ENCODE measurements around the gene RNF151. TPM values are rescaled to one million over a fixed set of nuclear protein-coding genes. Genes with fewer than 3 reads are reported as not detected.
"Not testable (repeated sequence)": the region's sequence is repeated elsewhere in the genome, so short reads cannot be mapped to it uniquely, and the experiment has no call there.

Gene RNF151
- total RNA-seq, 1 donor from 2014 or later = not detected

- Histone ChIP-seq H3K4me3 (ENCODE audit: low read length in 3 of 3) (no peak overlapping the region), H3K9ac (ENCODE audit: low read depth in 1 of 3, low read length in 3 of 3) (peak overlapping the region; percentile 10 to 73 (median 45)), H3K36me3 (ENCODE audit: control insufficient read depth in 3 of 3, insufficient read depth in 3 of 3, low read length in 3 of 3) (peaks cover 12 to 13% (median 13%) of the 10 kb centered on the region in 3 donors), H3K27me3 (ENCODE audit: control insufficient read depth in 3 of 3, insufficient read depth in 3 of 3, low read length in 3 of 3) (no peaks in the 10 kb centered on the region), H3K27ac (ENCODE audit: low read depth, low read length) (peak overlapping the region; percentile 97), H3K9me3 (ENCODE audit: control insufficient read depth in 3 of 3, low read length in 3 of 3) (no peaks in the 10 kb centered on the region), H3K4me1 (ENCODE audit: control insufficient read depth in 3 of 3, insufficient read depth in 3 of 3, low read length in 3 of 3) (peaks cover 65 to 82% (median 79%) of the 10 kb centered on the region in 3 donors)
These were observed 20.9 kb upstream of the RNF151 start for GRCh38 chr16:1945559-1946391.

DNA sequence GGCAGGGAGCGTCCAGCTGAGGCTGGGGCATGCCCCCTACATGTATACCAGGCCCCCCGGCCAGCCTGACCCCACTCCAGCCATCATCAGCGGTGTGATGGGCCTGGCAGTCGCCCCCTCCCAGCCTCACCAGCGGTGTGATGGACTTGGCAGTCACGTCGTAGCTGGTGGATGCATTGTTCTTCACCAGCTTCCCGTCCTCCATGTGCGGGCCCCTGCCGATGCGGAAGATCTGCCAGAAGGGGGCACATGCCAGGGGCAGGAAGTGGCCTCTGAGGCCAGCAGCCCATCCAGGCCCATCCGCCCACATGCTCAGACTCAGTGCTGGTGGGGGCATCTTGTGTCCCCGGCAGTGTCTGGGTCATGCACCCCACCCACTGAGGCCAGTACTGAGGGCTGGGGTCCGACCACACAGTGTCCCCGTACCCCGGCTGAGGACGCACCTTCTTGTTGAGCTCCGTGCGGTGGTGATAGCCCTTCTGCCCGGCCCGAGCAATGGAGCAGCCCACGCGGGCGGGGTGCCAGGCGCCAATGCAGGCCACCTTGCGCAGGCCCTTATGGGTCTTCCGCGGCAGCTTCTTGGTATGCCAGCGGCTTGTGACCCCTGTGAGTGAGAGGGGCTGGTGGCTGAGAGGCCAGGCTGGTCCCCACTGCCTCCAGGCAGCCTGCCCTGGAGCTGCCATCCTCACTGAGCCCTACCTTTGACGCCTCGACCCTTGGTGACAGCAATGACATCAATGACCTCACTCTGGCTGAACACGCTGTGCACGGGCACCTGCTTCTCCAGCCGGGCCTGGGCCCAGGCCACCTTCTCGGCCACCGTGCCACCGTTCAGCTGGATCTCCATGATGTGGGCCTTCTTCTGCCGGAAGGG is 19.9 kb upstream of the RNF151 start:
- peak overlapping the region; percentile 97 for H3K27ac ChIP-seq (ENCODE audit: low read depth, low read length)
- peak overlapping the region in 2 of 3 donors; percentile 22 to 73 for H3K9ac ChIP-seq (ENCODE audit: low read depth in 1 of 3, low read length in 3 of 3)
- no peaks in the 10 kb centered on the region for H3K27me3 ChIP-seq (ENCODE audit: control insufficient read depth in 3 of 3, insufficient read depth in 3 of 3, low read length in 3 of 3)
- peaks cover 10 to 13% (median 11%) of the 10 kb centered on the region in 3 donors for H3K36me3 ChIP-seq (ENCODE audit: control insufficient read depth in 3 of 3, insufficient read depth in 3 of 3, low read length in 3 of 3)
- peaks cover 61 to 79% (median 76%) of the 10 kb centered on the region in 3 donors for H3K4me1 ChIP-seq (ENCODE audit: control insufficient read depth in 3 of 3, insufficient read depth in 3 of 3, low read length in 3 of 3)
- H3K9me3 ChIP-seq (ENCODE audit: control insufficient read depth in 3 of 3, low read length in 3 of 3) = no peaks in the 10 kb centered on the region
- peak overlapping the region in 2 of 3 donors; percentile 29 to 36 for H3K4me3 ChIP-seq (ENCODE audit: low read length in 3 of 3)

- H3K27ac ChIP-seq (ENCODE audit: low read depth, low read length) = peak overlapping the region; percentile 40
- H3K9ac ChIP-seq (ENCODE audit: low read depth in 1 of 3, low read length in 3 of 3) = peak overlapping the region in 2 of 3 donors; percentile 22 to 73
- H3K27me3 ChIP-seq (ENCODE audit: control insufficient read depth in 3 of 3, insufficient read depth in 3 of 3, low read length in 3 of 3) = no peaks in the 10 kb centered on the region
- peaks cover 55 to 76% (median 71%) of the 10 kb centered on the region in 3 donors for H3K4me1 ChIP-seq (ENCODE audit: control insufficient read depth in 3 of 3, insufficient read depth in 3 of 3, low read length in 3 of 3)
- peak overlapping the region in 2 of 3 donors; percentile 29 to 36 for H3K4me3 ChIP-seq (ENCODE audit: low read length in 3 of 3)
- peaks cover 10 to 15% (median 11%) of the 10 kb centered on the region in 3 donors for H3K36me3 ChIP-seq (ENCODE audit: control insufficient read depth in 3 of 3, insufficient read depth in 3 of 3, low read length in 3 of 3)
- H3K9me3 ChIP-seq (ENCODE audit: control insufficient read depth in 3 of 3, low read length in 3 of 3) = no peaks in the 10 kb centered on the region
These were observed 19.3 kb upstream of the RNF151 start for GRCh38 chr16:1947369-1947670.

- Histone ChIP-seq H3K27me3 (ENCODE audit: control insufficient read depth in 3 of 3, insufficient read depth in 3 of 3, low read length in 3 of 3) (no peaks in the 10 kb centered on the region), H3K4me3 (ENCODE audit: low read length in 3 of 3) (no peak overlapping the region), H3K36me3 (ENCODE audit: control insufficient read depth in 3 of 3, insufficient read depth in 3 of 3, low read length in 3 of 3) (peaks cover 15 to 17% (median 15%) of the 10 kb centered on the region in 3 donors), H3K9ac (ENCODE audit: low read depth in 1 of 3, low read length in 3 of 3) (peak overlapping the region in 1 of 3 donors; percentile 83), H3K9me3 (ENCODE audit: control insufficient read depth in 3 of 3, low read length in 3 of 3) (no peaks in the 10 kb centered on the region), H3K4me1 (ENCODE audit: control insufficient read depth in 3 of 3, insufficient read depth in 3 of 3, low read length in 3 of 3) (peaks cover 54 to 76% (median 63%) of the 10 kb centered on the region in 3 donors), H3K27ac (ENCODE audit: low read depth, low read length) (peak overlapping the region; percentile 93)
These were observed 17.1 kb upstream of the RNF151 start for GRCh38 chr16:1949507-1949906.

GRCh38 chr16:1950047-1950446 is 16.6 kb upstream of the RNF151 start:
- Histone ChIP-seq H3K27me3 (ENCODE audit: control insufficient read depth in 3 of 3, insufficient read depth in 3 of 3, low read length in 3 of 3) (no peaks in the 10 kb centered on the region), H3K27ac (ENCODE audit: low read depth, low read length) (peak overlapping the region; percentile 93), H3K9ac (ENCODE audit: low read depth in 1 of 3, low read length in 3 of 3) (peak overlapping the region; percentile 23 to 83 (median 61)), H3K4me1 (ENCODE audit: control insufficient read depth in 3 of 3, insufficient read depth in 3 of 3, low read length in 3 of 3) (peaks cover 53 to 76% (median 62%) of the 10 kb centered on the region in 3 donors), H3K9me3 (ENCODE audit: control insufficient read depth in 3 of 3, low read length in 3 of 3) (no peaks in the 10 kb centered on the region), H3K36me3 (ENCODE audit: control insufficient read depth in 3 of 3, insufficient read depth in 3 of 3, low read length in 3 of 3) (peaks cover 15 to 16% (median 15%) of the 10 kb centered on the region in 3 donors), H3K4me3 (ENCODE audit: low read length in 3 of 3) (peak overlapping the region in 2 of 3 donors; percentile 22 to 31)

DNA sequence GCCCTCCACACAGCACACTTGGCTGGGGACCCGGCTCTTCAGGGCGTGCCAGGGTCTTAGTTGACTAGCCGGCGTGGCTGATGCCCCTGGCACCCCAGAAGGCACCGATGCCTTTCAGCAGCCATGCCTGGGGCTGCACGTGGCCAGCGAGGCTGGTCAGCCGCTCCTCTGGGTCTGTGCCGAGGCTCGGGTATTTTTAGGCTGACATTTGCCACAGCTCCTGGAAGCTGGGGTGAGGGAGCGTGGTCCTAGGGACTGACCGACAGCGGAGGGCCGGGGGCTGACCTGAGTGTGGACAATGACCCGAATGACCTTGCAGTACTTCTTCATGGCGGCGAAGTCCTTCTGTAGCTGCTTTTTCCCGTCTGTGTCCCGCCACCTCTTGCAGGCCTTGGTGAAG is 16.1 kb upstream of the RNF151 start:
- H3K9me3 ChIP-seq (ENCODE audit: control insufficient read depth in 3 of 3, low read length in 3 of 3) = no peaks in the 10 kb centered on the region
- peak overlapping the region; percentile 59 to 83 (median 65) for H3K9ac ChIP-seq (ENCODE audit: low read depth in 1 of 3, low read length in 3 of 3)
- peak overlapping the region; percentile 44 to 54 (median 48) for H3K4me3 ChIP-seq (ENCODE audit: low read length in 3 of 3)
- peak overlapping the region; percentile 93 for H3K27ac ChIP-seq (ENCODE audit: low read depth, low read length)
- peaks cover 12 to 15% (median 13%) of the 10 kb centered on the region in 3 donors for H3K36me3 ChIP-seq (ENCODE audit: control insufficient read depth in 3 of 3, insufficient read depth in 3 of 3, low read length in 3 of 3)
- no peaks in the 10 kb centered on the region for H3K27me3 ChIP-seq (ENCODE audit: control insufficient read depth in 3 of 3, insufficient read depth in 3 of 3, low read length in 3 of 3)
- H3K4me1 ChIP-seq (ENCODE audit: control insufficient read depth in 3 of 3, insufficient read depth in 3 of 3, low read length in 3 of 3) = peaks cover 49 to 71% (median 59%) of the 10 kb centered on the region in 3 donors

DNA sequence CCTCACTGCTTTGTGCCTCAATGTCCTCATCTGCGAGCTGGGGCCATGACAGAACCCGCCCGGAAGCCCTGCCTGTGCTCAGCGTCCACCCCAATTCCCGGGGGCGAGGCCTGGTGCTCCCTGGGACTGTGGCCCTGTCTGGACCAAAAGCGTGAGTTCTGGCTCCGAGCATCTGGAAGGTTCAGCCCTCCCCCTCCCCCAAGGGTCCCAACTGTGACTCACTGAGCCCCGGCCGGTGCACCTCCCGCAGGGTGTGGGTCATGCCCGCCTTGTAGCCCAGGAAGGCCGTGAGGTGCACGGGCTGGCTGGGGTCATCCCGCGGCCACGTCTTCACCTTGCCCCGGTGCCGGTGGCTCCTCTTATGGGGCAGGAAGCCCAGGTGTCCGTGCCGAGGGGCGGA is 12.9 kb upstream of the RNF151 start:
- H3K27ac ChIP-seq (ENCODE audit: low read depth, low read length) = peak overlapping the region; percentile 97
- H3K27me3 ChIP-seq (ENCODE audit: control insufficient read depth in 3 of 3, insufficient read depth in 3 of 3, low read length in 3 of 3) = no peaks in the 10 kb centered on the region
- H3K9ac ChIP-seq (ENCODE audit: low read depth in 1 of 3, low read length in 3 of 3) = peak overlapping the region; percentile 91 to 98 (median 97)
- peaks cover 28 to 51% (median 36%) of the 10 kb centered on the region in 3 donors for H3K4me1 ChIP-seq (ENCODE audit: control insufficient read depth in 3 of 3, insufficient read depth in 3 of 3, low read length in 3 of 3)
- peaks cover 2 to 8% (median 5%) of the 10 kb centered on the region in 3 donors for H3K36me3 ChIP-seq (ENCODE audit: control insufficient read depth in 3 of 3, insufficient read depth in 3 of 3, low read length in 3 of 3)
- no peaks in the 10 kb centered on the region for H3K9me3 ChIP-seq (ENCODE audit: control insufficient read depth in 3 of 3, low read length in 3 of 3)
- peak overlapping the region; percentile 78 to 90 (median 88) for H3K4me3 ChIP-seq (ENCODE audit: low read length in 3 of 3)

GRCh38 chr16:1957434-1958142 is 9.1 kb upstream of the RNF151 start:
- Histone ChIP-seq H3K4me1 (ENCODE audit: control insufficient read depth in 3 of 3, insufficient read depth in 3 of 3, low read length in 3 of 3) (peaks cover 25 to 48% (median 29%) of the 10 kb centered on the region in 3 donors), H3K36me3 (ENCODE audit: control insufficient read depth in 3 of 3, insufficient read depth in 3 of 3, low read length in 3 of 3) (peaks cover 16 to 27% (median 22%) of the 10 kb centered on the region in 3 donors)
- not testable (repeated sequence) for H3K9ac ChIP-seq (ENCODE audit: low read depth in 1 of 3, low read length in 3 of 3); H3K9me3 ChIP-seq (ENCODE audit: control insufficient read depth in 3 of 3, low read length in 3 of 3); H3K27ac ChIP-seq (ENCODE audit: low read depth, low read length); H3K27me3 ChIP-seq (ENCODE audit: control insufficient read depth in 3 of 3, insufficient read depth in 3 of 3, low read length in 3 of 3); H3K4me3 ChIP-seq (ENCODE audit: low read length in 3 of 3)

DNA sequence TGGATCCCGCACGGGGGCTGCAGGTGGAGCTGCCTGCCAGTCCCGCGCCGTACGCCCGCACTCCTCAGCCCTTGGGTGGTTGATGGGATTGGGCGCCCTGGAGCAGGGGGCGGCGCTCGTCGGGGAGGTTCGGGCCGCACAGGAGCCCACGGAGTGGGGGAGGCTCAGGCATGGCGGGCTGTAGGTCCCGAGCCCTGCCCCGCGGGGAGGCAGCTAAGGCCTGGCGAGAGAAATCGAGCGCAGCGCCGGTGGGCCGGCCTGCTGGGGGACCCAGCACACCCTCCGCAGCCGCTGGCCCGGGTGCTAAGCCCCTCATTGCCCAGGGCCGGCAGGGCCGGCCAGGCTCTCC is 8.5 kb upstream of the RNF151 start:
- H3K9ac ChIP-seq (ENCODE audit: low read depth in 1 of 3, low read length in 3 of 3) = not testable (repeated sequence)

More for the DNA sequence above, 8.5 kb upstream of the RNF151 start:
- H3K27me3 ChIP-seq (ENCODE audit: control insufficient read depth in 3 of 3, insufficient read depth in 3 of 3, low read length in 3 of 3); H3K27ac ChIP-seq (ENCODE audit: low read depth, low read length); H3K9me3 ChIP-seq (ENCODE audit: control insufficient read depth in 3 of 3, low read length in 3 of 3); H3K4me3 ChIP-seq (ENCODE audit: low read length in 3 of 3): not testable (repeated sequence)
- peaks cover 19 to 29% (median 24%) of the 10 kb centered on the region in 3 donors for H3K36me3 ChIP-seq (ENCODE audit: control insufficient read depth in 3 of 3, insufficient read depth in 3 of 3, low read length in 3 of 3)
- H3K4me1 ChIP-seq (ENCODE audit: control insufficient read depth in 3 of 3, insufficient read depth in 3 of 3, low read length in 3 of 3) = peaks cover 27 to 48% (median 31%) of the 10 kb centered on the region in 3 donors

Measured in skeletal muscle tissue (tissue), 4 donors.